A673 (cell line): ENCODE data around the gene MORC4. TPM values are rescaled to one million over a fixed set of nuclear protein-coding genes. Genes with fewer than 3 reads are reported as not detected.

Experiments used
- BruUV-seq: library from RNA; stranded (reverse); fragments of 400-500 nt; replicated peaks from 2 replicates; lab custom pipeline; 2021; lab: Mats Ljungman, UMichigan
- CTCF ChIA-PET: fragments of 300-600 bp; sonication (Branson Sonifier 250); formaldehyde crosslinking; loops from one replicate; lab custom pipeline; 2022; ENCODE audit warnings: antibody characterized with exemption; lab: Charles Lee
- POLR2A ChIA-PET: fragments of 300-600 bp; sonication (Branson Sonifier 250); formaldehyde crosslinking; loops from one replicate; lab custom pipeline; 2022; ENCODE audit warnings: antibody characterized with exemption; ENCODE audit not compliant: low non-redundant PET; lab: Charles Lee
- DNase-seq: peaks from one replicate; pipeline ENCODE4 v3.0.0-alpha.2; 2015; ENCODE audit warnings: low spot score
- H3K27ac ChIP-seq: fragments of 200-600 bp; sonication (generic); 2 replicates; pipeline ENCODE4 v1.5.1; 2016; ENCODE audit warnings: mixed run types, low read depth, mild to moderate bottlenecking, mixed read lengths, antibody characterized with exemption, low read length; ENCODE audit not compliant: poor library complexity, severe bottlenecking
- H3K27me3 ChIP-seq: fragments of 200-600 bp; sonication (generic); replicated peaks from 2 replicates; pipeline ENCODE4 v1.6.1; 2017; ENCODE audit warnings: mixed run types, low read depth, mild to moderate bottlenecking, mixed read lengths, antibody characterized with exemption, low read length; ENCODE audit not compliant: insufficient read depth, poor library complexity
- H3K36me3 ChIP-seq: fragments of 200-600 bp; sonication (generic); 2 replicates; pipeline ENCODE4 v1.6.1; 2016; ENCODE audit warnings: mixed run types, mild to moderate bottlenecking, mixed read lengths, antibody characterized with exemption, low read length; ENCODE audit not compliant: insufficient read depth, poor library complexity, severe bottlenecking
- H3K4me1 ChIP-seq: fragments of 200-600 bp; sonication (generic); 2 replicates; pipeline ENCODE4 v1.6.1; 2017; ENCODE audit warnings: mixed run types, mild to moderate bottlenecking, mixed read lengths, antibody characterized with exemption, low read length; ENCODE audit not compliant: insufficient read depth, poor library complexity, severe bottlenecking
- H3K4me3 ChIP-seq: fragments of 200-600 bp; sonication (generic); 2 replicates; pipeline ENCODE4 v1.5.1; 2016; ENCODE audit warnings: low read depth, mixed run types, mild to moderate bottlenecking, mixed read lengths, low read length; ENCODE audit not compliant: poor library complexity, severe bottlenecking
- H3K9me3 ChIP-seq: fragments of 200-600 bp; sonication (generic); 2 replicates; pipeline ENCODE4 v1.6.1; 2016; ENCODE audit warnings: mixed run types, low read depth, mild to moderate bottlenecking, mixed read lengths, antibody characterized with exemption, low read length; ENCODE audit not compliant: poor library complexity, severe bottlenecking
- CTCF ChIP-seq: fragments of 300-800, 200-600 bp; sonication (generic); conservative IDR thresholded peaks from 2 replicates; pipeline ENCODE4 v1.5.1; 2017; ENCODE audit warnings: low read depth, mild to moderate bottlenecking, antibody characterized with exemption, low read length, moderate library complexity, mixed read lengths
- EZH2 ChIP-seq: fragments of 200-600 bp; sonication (generic); IDR thresholded peaks from 2 replicates; pipeline ENCODE4 v1.6.1; 2017; ENCODE audit warnings: borderline replicate concordance, low read depth, mild to moderate bottlenecking, mixed read lengths, antibody characterized with exemption, low read length; ENCODE audit not compliant: poor library complexity, severe bottlenecking
- intact Hi-C: fragments of 100-400 bp; cut with micrococcal nuclease; formaldehyde crosslinking; loops from one replicate; pipeline ENCODE4 v1.10.0; 2022; ENCODE audit not compliant: unreplicated experiment
- total RNA-seq: library from RNA; stranded (reverse); gene quantifications from 2 replicates; pipeline ENCODE4 v1.2.3, GENCODE V29; 2021

Gene MORC4
- total RNA-seq, 1 experiment from 2014 or later, result 15.9 TPM

- no peak for DNase-seq
- POLR2A ChIA-PET, result no interaction called here
- intact Hi-C loops, result no loop called here
- no peaks in the 10 kb centered on the region for H3K27me3 ChIP-seq
- no peaks in the 10 kb centered on the region for H3K4me1 ChIP-seq
- no peak overlapping the region for H3K27ac ChIP-seq
- H3K36me3 ChIP-seq, result no peaks in the 10 kb centered on the region
- no TSS peak for BruUV-seq
- H3K4me3 ChIP-seq, result no peak overlapping the region
- no peaks in the 10 kb centered on the region for H3K9me3 ChIP-seq
- TF ChIP-seq EZH2, result no peak
- TF ChIP-seq CTCF, result no peak
- CTCF ChIA-PET, result no interaction called here
These were observed 71.8 kb downstream of the MORC4 start for GRCh38 chrX:106928227-106928626.

- Histone ChIP-seq H3K27me3 (no peaks in the 10 kb centered on the region), H3K9me3 (no peaks in the 10 kb centered on the region), H3K4me1 (no peaks in the 10 kb centered on the region), H3K36me3 (no peaks in the 10 kb centered on the region), H3K4me3 (no peak overlapping the region), H3K27ac (no peak overlapping the region)
- ChIA-PET CTCF (no interaction called here), POLR2A (no interaction called here)
- BruUV-seq, result no TSS peak
- intact Hi-C loops, result no loop called here
- no peak for TF ChIP-seq EZH2
- no peak for TF ChIP-seq CTCF
- DNase-seq, result no peak
These were observed 72.3 kb downstream of the MORC4 start for GRCh38 chrX:106927700-106928099.

- CTCF ChIA-PET, result no interaction called here
- intact Hi-C loops, result no loop called here
- no peaks in the 10 kb centered on the region for H3K9me3 ChIP-seq
- no TSS peak for BruUV-seq
- POLR2A ChIA-PET, result no interaction called here
- DNase-seq, result no peak
- TF ChIP-seq EZH2 (no peak), CTCF (no peak)
- no peaks in the 10 kb centered on the region for H3K27me3 ChIP-seq
- H3K36me3 ChIP-seq, result no peaks in the 10 kb centered on the region
- H3K4me3 ChIP-seq, result no peak overlapping the region
- no peak overlapping the region for H3K27ac ChIP-seq
- no peaks in the 10 kb centered on the region for H3K4me1 ChIP-seq
These were observed 73.0 kb downstream of the MORC4 start for GRCh38 chrX:106927023-106927422.
